NT2/D1 (cell line): ENCODE measurements around the gene SV2A.

Source experiments
- DNase-seq: peaks from one replicate; pipeline ENCODE4 v3.0.0-alpha.2; 2011; ENCODE audit warnings: low read depth, low spot score
- H3K27me3 ChIP-seq: 2 replicates; pipeline ENCODE4 v1.6.0; 2011; ENCODE audit warnings: mild to moderate bottlenecking; ENCODE audit not compliant: insufficient read length, insufficient read depth
- H3K36me3 ChIP-seq: 2 replicates; pipeline ENCODE4 v1.6.1; 2011; ENCODE audit warnings: mild to moderate bottlenecking, low read length, mixed read lengths; ENCODE audit not compliant: insufficient read depth, insufficient read length
- H3K4me1 ChIP-seq: 2 replicates; pipeline ENCODE4 v1.5.1; 2011; ENCODE audit not compliant: insufficient read depth, insufficient read length
- H3K4me3 ChIP-seq: 2 replicates; pipeline ENCODE4 v1.5.1; 2011; ENCODE audit warnings: low read depth; ENCODE audit not compliant: insufficient read length
- H3K9ac ChIP-seq: 2 replicates; pipeline ENCODE4 v1.6.0; 2011; ENCODE audit warnings: low read depth; ENCODE audit not compliant: insufficient read length
- H3K9me3 ChIP-seq: 2 replicates; pipeline ENCODE4 v1.5.1; 2011; ENCODE audit warnings: mild to moderate bottlenecking, low read length; ENCODE audit not compliant: insufficient read depth
- SUZ12 ChIP-seq: IDR thresholded peaks from 2 replicates; pipeline ENCODE4 v1.6.1; 2011; ENCODE audit not compliant: insufficient read length, insufficient read depth; ENCODE audit errors: extremely low read depth
- YY1 ChIP-seq: IDR thresholded peaks from 2 replicates; pipeline ENCODE4 v1.6.1; 2011; ENCODE audit not compliant: insufficient read length, insufficient read depth
- ZNF274 ChIP-seq: IDR thresholded peaks from 2 replicates; pipeline ENCODE4 v1.6.1; 2011; ENCODE audit warnings: mild to moderate bottlenecking, low read depth, low read length

Gene SV2A

GRCh38 chr1:149936170-149936991 is 18.7 kb upstream of the SV2A start, which contains the start of gene MTMR11:
MTMR11 (minus strand) TSS chr1:149936879; CDS start chr1:149936647, 232 bp downstream.
- no peaks in the 10 kb centered on the region for H3K9me3 ChIP-seq
- peak within 1 kb of the TSS; percentile 77 for H3K9ac ChIP-seq
- no peaks in the 10 kb centered on the region for H3K27me3 ChIP-seq
- peak within 1 kb of the TSS; percentile 58 for H3K4me3 ChIP-seq
- no peak for DNase-seq
- peaks cover 25% of the 10 kb centered on the region for H3K36me3 ChIP-seq
- TF ChIP-seq SUZ12 (no peak), YY1 (no peak), ZNF274 (no peak)
- H3K4me1 ChIP-seq: peaks cover 9% of the 10 kb centered on the region

DNA sequence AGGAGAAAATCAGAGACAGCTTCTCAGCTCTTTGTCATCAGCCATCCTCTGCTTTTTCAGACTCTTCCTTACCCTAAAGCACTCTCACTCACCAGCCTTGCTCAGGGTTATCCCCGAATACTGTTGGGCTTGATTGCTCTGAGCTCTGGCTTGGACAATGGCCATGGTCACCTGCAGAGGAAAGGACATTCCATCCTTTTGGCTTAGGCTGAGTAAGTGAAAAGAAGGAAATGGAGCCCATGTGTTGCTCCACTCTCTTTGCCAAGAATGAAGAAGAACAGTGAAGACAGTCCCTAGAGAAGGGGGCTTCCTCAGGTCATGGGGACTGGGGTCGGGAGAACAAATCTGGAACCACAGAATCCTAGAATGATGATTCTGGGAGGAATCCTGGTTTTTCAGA is 16.7 kb upstream of the SV2A start:
- Histone ChIP-seq H3K4me1 (peaks cover 9% of the 10 kb centered on the region), H3K4me3 (no peak overlapping the region), H3K36me3 (peaks cover 40% of the 10 kb centered on the region), H3K9ac (no peak overlapping the region), H3K9me3 (no peaks in the 10 kb centered on the region), H3K27me3 (no peaks in the 10 kb centered on the region)
- TF ChIP-seq SUZ12: no peak
- no peak for TF ChIP-seq ZNF274
- TF ChIP-seq YY1: no peak
- DNase-seq: no peak

DNA sequence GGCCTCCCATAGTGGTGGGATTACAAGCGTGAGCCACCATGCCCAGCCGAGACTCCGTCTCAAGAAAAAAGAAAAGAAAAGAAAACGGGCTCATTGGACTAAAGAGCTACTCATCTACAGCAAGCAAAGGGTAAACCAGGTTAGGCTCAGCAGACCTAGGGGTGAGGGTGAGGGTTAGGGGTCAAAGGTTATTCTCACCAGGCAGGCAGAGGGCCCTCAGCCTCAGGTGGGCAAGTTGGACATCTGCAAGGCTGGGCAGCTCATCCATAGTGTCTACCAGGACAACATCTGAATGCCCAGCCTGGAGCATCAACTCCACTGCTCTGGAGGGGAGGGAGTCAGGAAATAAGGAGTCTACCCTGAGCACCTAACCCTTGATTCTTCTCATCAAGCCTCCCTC is 15.6 kb upstream of the SV2A start:
- H3K4me1 ChIP-seq: peaks cover 11% of the 10 kb centered on the region
- no peak overlapping the region for H3K4me3 ChIP-seq
- H3K9me3 ChIP-seq: no peaks in the 10 kb centered on the region
- H3K36me3 ChIP-seq: peaks cover 43% of the 10 kb centered on the region
- no peak for TF ChIP-seq YY1
- no peak for TF ChIP-seq ZNF274
- TF ChIP-seq SUZ12: no peak
- H3K9ac ChIP-seq: no peak overlapping the region
- no peak for DNase-seq
- no peaks in the 10 kb centered on the region for H3K27me3 ChIP-seq

DNA sequence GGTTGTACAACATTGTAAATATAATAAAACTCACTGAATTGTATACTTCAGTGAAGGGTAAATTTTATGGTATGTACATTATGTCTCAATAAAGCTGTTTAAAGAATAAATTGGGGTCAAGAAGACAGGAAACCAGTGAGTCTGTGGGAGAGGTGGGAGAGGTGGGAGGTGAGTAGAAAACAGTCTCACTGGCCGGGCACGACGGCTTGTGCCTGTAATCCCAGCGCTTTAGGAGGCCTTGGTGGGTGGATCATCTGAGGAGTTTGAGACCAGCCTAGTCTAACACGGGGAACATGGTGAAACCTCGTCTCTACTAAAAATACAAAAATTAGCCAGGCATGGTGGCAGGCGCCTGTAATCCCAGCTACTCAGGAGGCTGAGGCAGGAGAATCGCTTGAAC is 14.8 kb upstream of the SV2A start:
- peaks cover 43% of the 10 kb centered on the region for H3K36me3 ChIP-seq
- TF ChIP-seq YY1: no peak
- no peak for TF ChIP-seq SUZ12
- TF ChIP-seq ZNF274: no peak
- no peaks in the 10 kb centered on the region for H3K9me3 ChIP-seq
- peaks cover 8% of the 10 kb centered on the region for H3K4me1 ChIP-seq
- no peak overlapping the region for H3K9ac ChIP-seq
- no peak for DNase-seq
- H3K27me3 ChIP-seq: no peaks in the 10 kb centered on the region
- H3K4me3 ChIP-seq: no peak overlapping the region

DNA sequence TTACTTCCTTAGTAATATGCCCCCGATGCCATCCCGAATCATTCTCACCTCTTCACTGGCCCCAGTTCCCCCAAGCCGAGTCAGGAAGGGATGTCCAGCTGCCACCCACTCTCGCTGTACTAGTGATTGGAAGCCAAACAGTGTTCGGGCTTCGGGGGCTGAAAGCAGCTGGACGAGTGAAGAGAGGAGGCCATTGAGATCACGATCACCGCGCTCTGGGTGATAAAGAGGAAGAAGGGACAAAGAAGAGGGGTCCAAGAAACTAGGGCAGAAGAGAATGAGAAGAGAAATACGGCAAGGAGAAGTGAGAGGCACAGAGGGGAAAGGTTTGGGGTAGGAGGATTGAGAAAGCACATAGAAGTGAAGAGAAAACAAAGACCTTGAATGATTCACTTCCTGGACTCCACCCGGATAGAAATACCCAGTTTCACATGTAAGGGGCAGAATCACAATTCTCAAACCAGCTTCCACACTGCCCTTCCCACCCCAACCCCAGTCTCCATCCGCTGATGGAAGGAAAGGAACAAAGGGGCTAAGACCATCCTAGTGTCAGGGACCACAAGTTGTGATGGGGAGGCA is 13.7 kb upstream of the SV2A start:
- H3K4me1 ChIP-seq: peaks cover 8% of the 10 kb centered on the region
- TF ChIP-seq YY1: no peak

DNA sequence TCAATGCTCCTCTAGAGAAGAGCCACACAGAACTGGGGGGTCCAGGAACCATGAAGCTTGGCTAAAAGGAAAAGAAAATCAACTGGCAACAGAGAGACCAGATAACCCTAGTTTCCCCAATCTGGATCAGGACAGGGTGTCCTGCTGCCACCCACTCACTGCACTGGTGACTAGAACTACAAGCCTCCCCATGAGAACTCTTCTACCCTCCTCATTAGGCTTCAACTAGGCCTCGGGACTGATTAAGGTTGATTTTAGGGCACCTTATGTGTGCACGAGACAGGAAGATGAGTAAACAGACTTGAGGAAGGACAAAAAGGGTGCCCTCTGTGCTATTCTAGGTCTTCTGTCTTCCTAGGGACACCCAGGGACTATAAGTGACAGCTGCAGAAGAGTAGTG is 12.2 kb upstream of the SV2A start:
- H3K36me3 ChIP-seq: peaks cover 67% of the 10 kb centered on the region
- no peak overlapping the region for H3K9ac ChIP-seq
- no peak for DNase-seq
- no peak overlapping the region for H3K4me3 ChIP-seq
- TF ChIP-seq YY1: no peak
- TF ChIP-seq SUZ12: no peak
- TF ChIP-seq ZNF274: no peak
- peaks cover 10% of the 10 kb centered on the region for H3K4me1 ChIP-seq
- H3K9me3 ChIP-seq: no peaks in the 10 kb centered on the region
- H3K27me3 ChIP-seq: no peaks in the 10 kb centered on the region

More for the DNA sequence above, 13.7 kb upstream of the SV2A start:
- Histone ChIP-seq H3K9me3 (no peaks in the 10 kb centered on the region), H3K4me3 (no peak overlapping the region), H3K9ac (no peak overlapping the region), H3K27me3 (no peaks in the 10 kb centered on the region), H3K36me3 (peaks cover 53% of the 10 kb centered on the region)
- no peak for DNase-seq

DNA sequence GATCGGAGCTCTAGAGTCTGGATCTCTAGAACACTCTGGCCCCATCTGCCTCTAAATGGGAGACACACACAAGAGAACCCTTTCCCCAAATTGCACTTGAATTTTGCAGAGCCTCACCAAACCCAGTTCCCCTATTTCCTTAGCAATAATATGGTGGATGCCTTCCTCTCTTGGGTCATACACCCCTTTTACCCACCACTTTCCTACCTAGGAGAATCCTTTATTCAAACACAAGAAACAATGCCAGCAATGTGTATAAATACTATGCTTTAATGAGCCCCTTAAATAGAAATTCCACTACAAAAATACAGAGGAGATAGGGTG is 10.7 kb upstream of the SV2A start:
- no peak for DNase-seq
- Histone ChIP-seq H3K27me3 (no peaks in the 10 kb centered on the region), H3K9me3 (no peaks in the 10 kb centered on the region), H3K9ac (peak overlapping the region; percentile 98), H3K36me3 (peaks cover 71% of the 10 kb centered on the region), H3K4me3 (peak overlapping the region; percentile 98), H3K4me1 (peaks cover 10% of the 10 kb centered on the region)
- TF ChIP-seq ZNF274: no peak
- TF ChIP-seq YY1: no peak
- TF ChIP-seq SUZ12: no peak
